SK-N-SH (cell line): ENCODE data around the gene SLC43A3. TPM values are rescaled to one million over a fixed set of nuclear protein-coding genes. Genes with fewer than 3 reads are reported as not detected.

ENCODE experiments used
- CTCF ChIA-PET: fragments of 300-600, 350-600 bp; formaldehyde crosslinking; extraction: SDS; loops from one replicate; lab custom pipeline; 2021; lab: Yijun Ruan, JAX
- POLR2A ChIA-PET: fragments of 350-600 bp; sonication (Branson Sonifier 250); formaldehyde crosslinking; extraction: SDS; loops from one replicate; lab custom pipeline; 2020; ENCODE audit warnings: antibody characterized with exemption, inconsistent platforms; lab: Yijun Ruan, JAX
- DNase-seq: peaks from one replicate; pipeline ENCODE4 v3.0.0; 2012
- H2AFZ ChIP-seq: fragments of 200-600 bp; sonication (generic); 2 replicates; pipeline ENCODE4 v1.8.1; 2016; ENCODE audit warnings: antibody characterized with exemption, mild to moderate bottlenecking, low read depth
- H3F3A ChIP-seq: fragments of 200-600 bp; sonication (generic); replicated peaks from 2 replicates; pipeline ENCODE3; 2016; ENCODE audit warnings: antibody characterized with exemption, mild to moderate bottlenecking; ENCODE audit not compliant: insufficient read depth
- H3K27ac ChIP-seq, 2 experiments: fragments of 200-500 bp in 1 of 2; fragments of 200-600 bp in 1 of 2; sonication (Bioruptor generic) in 1 of 2; sonication (generic), shearing (Covaris generic) in 1 of 2; 2 replicates each; pipeline versions ENCODE4 v1.5.1 to v1.6.1; 2014 to 2016; ENCODE audit warnings: low read depth in 2 of 2, inconsistent platforms in 1 of 2, low read length in 1 of 2, mild to moderate bottlenecking in 1 of 2, mixed read lengths in 1 of 2
- H3K27me3 ChIP-seq: fragments of 200-600 bp; sonication (generic), shearing (Covaris generic); 2 replicates; pipeline ENCODE4 v1.6.1; 2016; ENCODE audit warnings: mixed run types; ENCODE audit not compliant: insufficient read depth
- H3K36me3 ChIP-seq, 2 experiments: fragments of 200-500 bp in 1 of 2; fragments of 200-600 bp in 1 of 2; sonication (Bioruptor generic) in 1 of 2; sonication (generic) in 1 of 2; replicated peaks in 1 of 2; 2 replicates each; pipeline versions ENCODE3 to v1.5.1; 2014 to 2016; ENCODE audit warnings: low read length in 1 of 2, mild to moderate bottlenecking in 1 of 2; ENCODE audit not compliant: insufficient read depth in 2 of 2, control insufficient read depth in 1 of 2
- H3K4me1 ChIP-seq, 2 experiments: fragments of 200-500 bp in 1 of 2; fragments of 200-600 bp in 1 of 2; sonication (Bioruptor generic) in 1 of 2; sonication (generic), shearing (Covaris generic) in 1 of 2; 2 replicates each; pipeline versions ENCODE4 v1.5.1 to v1.6.1; 2014 to 2016; ENCODE audit warnings: low read depth in 1 of 2, low read length in 1 of 2, mixed run types in 1 of 2; ENCODE audit not compliant: insufficient read depth in 2 of 2, control insufficient read depth in 1 of 2
- H3K4me2 ChIP-seq: fragments of 200-600 bp; sonication (generic), shearing (Covaris generic); 2 replicates; pipeline ENCODE4 v1.6.1; 2017; ENCODE audit warnings: mixed run types
- H3K4me3 ChIP-seq, 2 experiments: fragments of 200-500 bp in 1 of 2; fragments of 200-600 bp in 1 of 2; sonication (Bioruptor generic) in 1 of 2; sonication (generic), shearing (Covaris generic) in 1 of 2; 2 replicates each; pipeline versions ENCODE4 v1.5.1 to v1.8.1; 2014 to 2016; ENCODE audit warnings: low read depth in 2 of 2, inconsistent platforms in 1 of 2, low read length in 1 of 2, mild to moderate bottlenecking in 1 of 2, mixed read lengths in 1 of 2, moderate library complexity in 1 of 2
- H3K79me2 ChIP-seq: fragments of 200-600 bp; sonication (generic); 2 replicates; pipeline ENCODE4 v1.8.1; 2017; ENCODE audit warnings: mild to moderate bottlenecking; ENCODE audit not compliant: insufficient read depth
- H3K9ac ChIP-seq: fragments of 200-600 bp; sonication (generic); 2 replicates; pipeline ENCODE4 v1.6.1; 2017; ENCODE audit warnings: mixed run types
- H3K9me2 ChIP-seq: fragments of 200-600 bp; sonication (generic); 2 replicates; pipeline ENCODE4 v1.6.1; 2017; ENCODE audit warnings: mixed run types
- H3K9me3 ChIP-seq: fragments of 200-600 bp; sonication (generic); 2 replicates; pipeline ENCODE4 v1.6.1; 2017; ENCODE audit warnings: mixed run types, mild to moderate bottlenecking, moderate library complexity
- H4K20me1 ChIP-seq: fragments of 200-600 bp; sonication (generic); 2 replicates; pipeline ENCODE4 v1.6.1; 2017; ENCODE audit warnings: mild to moderate bottlenecking, mixed run types; ENCODE audit not compliant: insufficient read depth
- CHD2 ChIP-seq: fragments of 150-350 bp; IDR thresholded peaks from 2 replicates; pipeline ENCODE4 v1.6.1; 2018; ENCODE audit warnings: low read length; ENCODE audit not compliant: partially characterized antibody
- ELF1 ChIP-seq: IDR thresholded peaks from 2 replicates; pipeline ENCODE4 v1.4.0; 2012
- EZH2phosphoT487 ChIP-seq: fragments of 200-600 bp; sonication (generic); IDR thresholded peaks from 2 replicates; pipeline ENCODE4 v1.6.1; 2017; ENCODE audit warnings: low read depth, mixed run types, mild to moderate bottlenecking, antibody characterized with exemption, moderate library complexity, borderline replicate concordance
- FOSL2 ChIP-seq: IDR thresholded peaks from 2 replicates; pipeline ENCODE4 v1.4.0; 2012; ENCODE audit warnings: low read depth, mild to moderate bottlenecking, moderate library complexity, borderline replicate concordance
- FOXJ3 ChIP-seq: sonication (generic); formaldehyde crosslinking; IDR thresholded peaks from 2 replicates; pipeline ENCODE4 v1.5.1; 2020; ENCODE audit warnings: mild to moderate bottlenecking, missing genetic modification reagents
- GABPA ChIP-seq: IDR thresholded peaks from 2 replicates; pipeline ENCODE4 v1.4.0; 2012; ENCODE audit warnings: low read depth, mild to moderate bottlenecking
- GATA2 ChIP-seq: sonication (generic); formaldehyde crosslinking; IDR thresholded peaks from 2 replicates; pipeline ENCODE4 v1.5.0; 2020; ENCODE audit warnings: mild to moderate bottlenecking, missing genetic modification reagents
- MEF2A ChIP-seq: IDR thresholded peaks from 2 replicates; pipeline ENCODE4 v1.4.0; 2012; ENCODE audit warnings: low read depth, borderline replicate concordance
- MXI1 ChIP-seq: IDR thresholded peaks from 2 replicates; pipeline ENCODE4 v1.6.1; 2012; ENCODE audit warnings: mild to moderate bottlenecking, low read depth, low read length, improper control_type of control experiment
- NRF1 ChIP-seq: IDR thresholded peaks from 2 replicates; pipeline ENCODE4 v1.6.1; 2012; ENCODE audit warnings: low read depth, mild to moderate bottlenecking, low read length
- POLR2AphosphoS5 ChIP-seq: IDR thresholded peaks from 2 replicates; pipeline ENCODE4 v1.6.1; 2012; ENCODE audit warnings: low read depth, low read length
- RCOR1 ChIP-seq: fragments of 150-350 bp; IDR thresholded peaks from 2 replicates; pipeline ENCODE4 v1.6.1; 2017; ENCODE audit warnings: antibody characterized with exemption, low read length
- SMC3 ChIP-seq: IDR thresholded peaks from 2 replicates; pipeline ENCODE4 v1.6.1; 2012; ENCODE audit warnings: low read depth, low read length, improper control_type of control experiment
- TEAD4 ChIP-seq: IDR thresholded peaks from 2 replicates; pipeline ENCODE4 v1.4.0; 2012; ENCODE audit warnings: mild to moderate bottlenecking, borderline replicate concordance; ENCODE audit not compliant: insufficient read depth
- YY1 ChIP-seq: IDR thresholded peaks from 2 replicates; pipeline ENCODE4 v1.4.0; 2012; ENCODE audit warnings: low read depth, mild to moderate bottlenecking
- WGBS: methylation state at CpG from one replicate; pipeline ENCODE4 v1.1.6; 2017; ENCODE audit warnings: low lambda C conversion rate; 5-methylcytosine and 5-hydroxymethylcytosine counted together
- polyA plus RNA-seq, 3 experiments: library from polyadenylated mRNA; depleted of rRNA; stranded (reverse); fragments of >200 nt; gene quantifications; 2 replicates each; pipeline ENCODE4 v1.2.3, GENCODE V29; 2012
- TF ChIP-seq, protein P1 (sequence below): fragments of 150-350 bp; IDR thresholded peaks from 2 replicates; pipeline ENCODE4 v1.6.1; 2017; ENCODE audit warnings: antibody characterized with exemption, low read length, low read depth, borderline replicate concordance
- TF ChIP-seq, protein P2 (sequence below): IDR thresholded peaks from 2 replicates; pipeline ENCODE4 v1.4.0; 2012; ENCODE audit warnings: low read depth
- TF ChIP-seq, protein P3 (sequence below): IDR thresholded peaks from 2 replicates; pipeline ENCODE4 v1.4.0; 2012; ENCODE audit warnings: low read depth, borderline replicate concordance
- TF ChIP-seq, protein P4 (sequence below): IDR thresholded peaks from 2 replicates; pipeline ENCODE4 v1.6.1; 2012; ENCODE audit warnings: mild to moderate bottlenecking, low read depth, low read length, moderate library complexity
- TF ChIP-seq, protein P5 (sequence below): IDR thresholded peaks from 2 replicates; pipeline ENCODE4; 2012

Gene SLC43A3
- polyA plus RNA-seq, 1 of the 3 experiments (the other 2 are of a cell fraction), result 4.1 TPM

DNA sequence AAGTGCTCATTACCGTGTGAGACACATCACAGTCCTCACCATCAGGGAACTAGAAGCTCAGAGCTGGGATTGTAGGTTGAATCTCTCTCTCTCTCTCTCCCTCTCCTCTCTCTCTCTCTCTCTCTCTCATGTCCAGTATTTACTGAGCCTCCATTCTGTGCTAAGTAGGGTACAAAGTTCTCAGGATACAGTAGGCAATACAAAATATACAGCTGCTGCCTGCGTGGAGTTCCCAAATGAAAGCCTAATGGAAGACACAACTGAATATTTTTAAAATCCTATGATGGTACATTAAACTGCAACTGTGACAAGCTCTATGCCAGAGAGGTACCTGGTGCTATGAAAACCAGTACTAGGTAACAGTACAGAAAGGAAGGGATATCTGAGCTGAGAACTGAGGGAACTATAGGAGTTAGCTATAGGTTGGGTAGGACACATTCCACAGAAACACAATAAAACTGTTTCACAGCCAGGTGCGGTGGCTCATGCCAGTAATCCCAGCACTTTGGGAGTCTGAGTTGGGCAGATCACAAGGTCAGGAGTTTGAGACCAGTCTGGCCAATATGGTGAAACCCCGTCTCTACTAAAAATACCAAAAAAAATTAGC is 26.8 kb downstream of the SLC43A3 start:
- DNase-seq, result no peak
- ChIA-PET CTCF (no interaction called here), POLR2A (no interaction called here)
- peaks cover 22% of the 10 kb centered on the region; the same call in 1 of the 2 replicates for H3K27me3 ChIP-seq
- no peaks in the 10 kb centered on the region for H3K4me1 ChIP-seq
- no peak overlapping the region for H3K4me3 ChIP-seq
- no peaks in the 10 kb centered on the region for H3K36me3 ChIP-seq
- no peaks in the 10 kb centered on the region for H3K79me2 ChIP-seq
- H4K20me1 ChIP-seq, result no peaks in the 10 kb centered on the region
- no peak for TF ChIP-seq TEAD4
- TF ChIP-seq YY1, result no peak
- no peak for TF ChIP-seq MEF2A
- TF ChIP-seq POLR2AphosphoS5, result no peak
- TF ChIP-seq ELF1, result no peak
- no peak for TF ChIP-seq MXI1
- TF ChIP-seq, protein P1, sequence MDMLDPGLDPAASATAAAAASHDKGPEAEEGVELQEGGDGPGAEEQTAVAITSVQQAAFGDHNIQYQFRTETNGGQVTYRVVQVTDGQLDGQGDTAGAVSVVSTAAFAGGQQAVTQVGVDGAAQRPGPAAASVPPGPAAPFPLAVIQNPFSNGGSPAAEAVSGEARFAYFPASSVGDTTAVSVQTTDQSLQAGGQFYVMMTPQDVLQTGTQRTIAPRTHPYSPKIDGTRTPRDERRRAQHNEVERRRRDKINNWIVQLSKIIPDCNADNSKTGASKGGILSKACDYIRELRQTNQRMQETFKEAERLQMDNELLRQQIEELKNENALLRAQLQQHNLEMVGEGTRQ, result no peak
- TF ChIP-seq SMC3, result no peak
- no peaks in the 10 kb centered on the region for H3K9me3 ChIP-seq
- H2AFZ ChIP-seq, result no peak overlapping the region
- no peaks in the 10 kb centered on the region for H3K9me2 ChIP-seq
- no peak overlapping the region for H3K27ac ChIP-seq
- H3K9ac ChIP-seq, result no peak overlapping the region
- WGBS, result 21% methylated on average over 4 of the region's 4 CpGs
- no peak overlapping the region for H3K4me2 ChIP-seq
- no peaks in the 10 kb centered on the region for H3F3A ChIP-seq

DNA sequence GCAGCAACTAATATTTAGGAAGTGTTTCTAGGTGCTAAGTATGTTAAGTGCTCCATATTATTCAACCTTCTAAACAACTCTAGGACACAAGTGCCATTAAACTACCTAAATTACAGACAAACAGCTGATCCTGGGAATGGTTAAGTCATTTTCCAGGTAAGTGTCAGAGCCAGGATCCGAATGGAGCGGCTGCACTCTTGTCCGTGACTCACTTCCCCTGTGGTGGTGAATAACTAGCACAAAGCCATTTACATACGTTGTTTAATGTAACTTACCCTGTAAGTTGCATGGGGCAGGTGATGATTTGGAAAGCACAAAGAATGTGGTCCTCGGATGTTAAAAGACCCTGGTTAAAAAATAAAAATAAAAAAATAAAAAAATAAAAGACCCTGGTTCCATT is 27.7 kb downstream of the SLC43A3 start:
- ChIA-PET POLR2A (no interaction called here), CTCF (no interaction called here)
- H3K9ac ChIP-seq, result no peak overlapping the region
- no peaks in the 10 kb centered on the region for H3F3A ChIP-seq
- H3K36me3 ChIP-seq, result no peaks in the 10 kb centered on the region
- H3K27ac ChIP-seq, result no peak overlapping the region
- H3K27me3 ChIP-seq, result peaks cover 22% of the 10 kb centered on the region; the same call in 1 of the 2 replicates
- H3K79me2 ChIP-seq, result no peaks in the 10 kb centered on the region
- H4K20me1 ChIP-seq, result no peaks in the 10 kb centered on the region
- no peak overlapping the region for H3K4me3 ChIP-seq
- H3K4me1 ChIP-seq, result no peaks in the 10 kb centered on the region
- no peak for DNase-seq
- 20% methylated on average over 5 of the region's 5 CpGs for whole genome bisulfite sequencing
- no peak overlapping the region for H3K4me2 ChIP-seq
- no peak overlapping the region for H2AFZ ChIP-seq
- no peaks in the 10 kb centered on the region for H3K9me3 ChIP-seq
- no peaks in the 10 kb centered on the region for H3K9me2 ChIP-seq
- TF ChIP-seq, protein P2, sequence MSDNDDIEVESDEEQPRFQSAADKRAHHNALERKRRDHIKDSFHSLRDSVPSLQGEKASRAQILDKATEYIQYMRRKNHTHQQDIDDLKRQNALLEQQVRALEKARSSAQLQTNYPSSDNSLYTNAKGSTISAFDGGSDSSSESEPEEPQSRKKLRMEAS, result no peak
- TF ChIP-seq CHD2, result no peak
- TF ChIP-seq, protein P3, sequence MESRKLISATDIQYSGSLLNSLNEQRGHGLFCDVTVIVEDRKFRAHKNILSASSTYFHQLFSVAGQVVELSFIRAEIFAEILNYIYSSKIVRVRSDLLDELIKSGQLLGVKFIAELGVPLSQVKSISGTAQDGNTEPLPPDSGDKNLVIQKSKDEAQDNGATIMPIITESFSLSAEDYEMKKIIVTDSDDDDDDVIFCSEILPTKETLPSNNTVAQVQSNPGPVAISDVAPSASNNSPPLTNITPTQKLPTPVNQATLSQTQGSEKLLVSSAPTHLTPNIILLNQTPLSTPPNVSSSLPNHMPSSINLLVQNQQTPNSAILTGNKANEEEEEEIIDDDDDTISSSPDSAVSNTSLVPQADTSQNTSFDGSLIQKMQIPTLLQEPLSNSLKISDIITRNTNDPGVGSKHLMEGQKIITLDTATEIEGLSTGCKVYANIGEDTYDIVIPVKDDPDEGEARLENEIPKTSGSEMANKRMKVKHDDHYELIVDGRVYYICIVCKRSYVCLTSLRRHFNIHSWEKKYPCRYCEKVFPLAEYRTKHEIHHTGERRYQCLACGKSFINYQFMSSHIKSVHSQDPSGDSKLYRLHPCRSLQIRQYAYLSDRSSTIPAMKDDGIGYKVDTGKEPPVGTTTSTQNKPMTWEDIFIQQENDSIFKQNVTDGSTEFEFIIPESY, result no peak
- no peak for TF ChIP-seq FOXJ3 (CRISPR knock-in tag)
- TF ChIP-seq GABPA, result no peak
- no peak for TF ChIP-seq NRF1
- no peak for TF ChIP-seq MEF2A
- TF ChIP-seq, protein P4, sequence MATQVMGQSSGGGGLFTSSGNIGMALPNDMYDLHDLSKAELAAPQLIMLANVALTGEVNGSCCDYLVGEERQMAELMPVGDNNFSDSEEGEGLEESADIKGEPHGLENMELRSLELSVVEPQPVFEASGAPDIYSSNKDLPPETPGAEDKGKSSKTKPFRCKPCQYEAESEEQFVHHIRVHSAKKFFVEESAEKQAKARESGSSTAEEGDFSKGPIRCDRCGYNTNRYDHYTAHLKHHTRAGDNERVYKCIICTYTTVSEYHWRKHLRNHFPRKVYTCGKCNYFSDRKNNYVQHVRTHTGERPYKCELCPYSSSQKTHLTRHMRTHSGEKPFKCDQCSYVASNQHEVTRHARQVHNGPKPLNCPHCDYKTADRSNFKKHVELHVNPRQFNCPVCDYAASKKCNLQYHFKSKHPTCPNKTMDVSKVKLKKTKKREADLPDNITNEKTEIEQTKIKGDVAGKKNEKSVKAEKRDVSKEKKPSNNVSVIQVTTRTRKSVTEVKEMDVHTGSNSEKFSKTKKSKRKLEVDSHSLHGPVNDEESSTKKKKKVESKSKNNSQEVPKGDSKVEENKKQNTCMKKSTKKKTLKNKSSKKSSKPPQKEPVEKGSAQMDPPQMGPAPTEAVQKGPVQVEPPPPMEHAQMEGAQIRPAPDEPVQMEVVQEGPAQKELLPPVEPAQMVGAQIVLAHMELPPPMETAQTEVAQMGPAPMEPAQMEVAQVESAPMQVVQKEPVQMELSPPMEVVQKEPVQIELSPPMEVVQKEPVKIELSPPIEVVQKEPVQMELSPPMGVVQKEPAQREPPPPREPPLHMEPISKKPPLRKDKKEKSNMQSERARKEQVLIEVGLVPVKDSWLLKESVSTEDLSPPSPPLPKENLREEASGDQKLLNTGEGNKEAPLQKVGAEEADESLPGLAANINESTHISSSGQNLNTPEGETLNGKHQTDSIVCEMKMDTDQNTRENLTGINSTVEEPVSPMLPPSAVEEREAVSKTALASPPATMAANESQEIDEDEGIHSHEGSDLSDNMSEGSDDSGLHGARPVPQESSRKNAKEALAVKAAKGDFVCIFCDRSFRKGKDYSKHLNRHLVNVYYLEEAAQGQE, result no peak
- TF ChIP-seq FOSL2, result no peak
- no peak for TF ChIP-seq TEAD4
- TF ChIP-seq RCOR1, result no peak
- TF ChIP-seq EZH2phosphoT487, result no peak
- TF ChIP-seq, protein P5, sequence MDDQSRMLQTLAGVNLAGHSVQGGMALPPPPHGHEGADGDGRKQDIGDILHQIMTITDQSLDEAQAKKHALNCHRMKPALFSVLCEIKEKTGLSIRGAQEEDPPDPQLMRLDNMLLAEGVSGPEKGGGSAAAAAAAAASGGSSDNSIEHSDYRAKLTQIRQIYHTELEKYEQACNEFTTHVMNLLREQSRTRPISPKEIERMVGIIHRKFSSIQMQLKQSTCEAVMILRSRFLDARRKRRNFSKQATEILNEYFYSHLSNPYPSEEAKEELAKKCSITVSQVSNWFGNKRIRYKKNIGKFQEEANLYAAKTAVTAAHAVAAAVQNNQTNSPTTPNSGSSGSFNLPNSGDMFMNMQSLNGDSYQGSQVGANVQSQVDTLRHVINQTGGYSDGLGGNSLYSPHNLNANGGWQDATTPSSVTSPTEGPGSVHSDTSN, result no peak
- no peak for TF ChIP-seq GATA2 (CRISPR knock-in tag)
